HG03039 (cell line): Measurements from ENCODE around the gene DDIAS.
A peak's percentile ranks its signal among the peaks of the same experiment; 100 is the strongest.
"Not testable (repeated sequence)": the region's sequence is repeated elsewhere in the genome, so short reads cannot be mapped to it uniquely, and the experiment has no call there.

ENCODE experiments used
- ATAC-seq: cut with Tn5 transposase; IDR thresholded peaks from one replicate; pipeline ENCODE4 v1.9.1; 2021; ENCODE audit warnings: mild to moderate bottlenecking, moderate library complexity; ENCODE audit not compliant: unreplicated experiment

The DDIAS gene

DNA sequence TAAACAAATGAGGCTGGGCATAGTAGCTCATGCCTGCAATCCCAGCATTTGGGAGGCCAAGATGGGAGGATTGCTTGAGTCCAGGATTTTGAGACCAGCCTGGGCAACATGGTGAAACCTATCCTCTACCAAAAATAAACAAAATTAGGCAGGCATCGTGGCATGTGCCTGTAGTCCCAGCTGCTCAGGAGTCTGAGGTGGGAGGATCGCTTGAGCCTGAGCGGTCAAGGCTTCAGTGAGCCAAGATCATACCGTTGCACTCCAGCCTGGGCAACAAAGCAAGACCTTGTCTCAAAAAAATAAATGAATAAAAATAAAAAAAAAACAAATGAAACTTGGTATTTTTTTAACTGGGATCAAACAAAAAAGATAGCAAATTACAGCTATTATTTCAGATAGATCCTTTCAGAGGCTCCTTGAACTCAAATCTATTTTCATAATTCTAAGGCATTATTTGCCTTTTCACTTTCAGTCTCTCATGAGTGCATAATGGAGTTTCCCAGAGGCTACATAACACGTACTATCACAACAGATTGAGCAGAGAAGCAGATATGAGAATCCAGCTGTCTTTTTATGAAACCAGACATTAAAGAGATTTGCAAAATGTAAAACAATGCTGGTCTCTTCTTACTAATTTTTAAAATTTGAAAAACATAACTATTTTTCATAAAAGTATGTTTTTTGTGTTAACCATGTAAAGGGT, 23.1 kb downstream of the DDIAS start:
- ATAC-seq: no peak

DNA sequence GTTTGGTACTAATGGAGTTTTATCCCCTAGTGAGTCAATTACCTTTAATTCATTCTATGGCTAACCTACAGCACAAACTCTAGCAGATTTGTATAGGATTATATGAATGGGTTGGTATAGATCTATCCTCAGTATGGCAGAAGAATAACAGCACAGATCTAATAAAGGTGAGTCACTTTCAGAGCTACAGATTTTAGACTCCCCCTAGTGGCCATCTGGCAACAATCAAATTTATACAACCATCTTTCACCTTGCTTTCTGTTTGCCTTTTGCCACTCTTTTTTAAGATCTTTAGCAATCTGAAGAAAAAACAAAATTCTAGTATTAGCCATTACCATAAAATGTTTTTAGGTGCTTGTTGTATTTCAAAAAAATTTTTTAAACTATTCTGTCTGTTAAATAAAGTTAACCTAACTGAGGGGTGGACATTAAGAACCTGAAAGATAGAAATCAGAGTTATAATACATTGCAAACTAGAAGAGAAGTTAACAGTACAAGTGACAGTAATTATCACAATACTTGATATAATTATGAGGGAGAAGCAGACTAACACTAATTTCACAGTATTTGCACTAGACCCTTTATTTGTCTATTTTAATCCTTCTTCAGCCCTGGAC, 25.8 kb downstream of the DDIAS start:
- no peak for ATAC-seq

DNA sequence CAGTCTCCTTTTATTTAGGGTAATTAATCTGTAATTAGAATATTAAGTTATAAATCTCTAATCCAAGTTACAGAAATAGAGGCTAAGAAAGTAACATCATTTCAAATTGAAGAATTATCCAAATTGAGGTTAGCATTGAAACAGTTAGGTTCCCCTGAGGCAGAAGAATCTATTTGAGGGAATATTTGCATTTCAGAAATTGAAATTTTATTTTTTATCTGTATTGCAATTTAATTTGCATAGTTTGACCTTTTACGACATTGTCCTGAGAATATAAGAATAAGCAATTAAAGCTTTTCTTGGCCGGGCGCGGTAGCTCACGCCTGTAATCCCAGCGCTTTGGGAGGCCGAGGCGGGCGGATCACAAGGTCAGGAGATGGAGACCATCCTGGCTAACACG, 27.6 kb downstream of the DDIAS start:
- ATAC-seq: no peak

DNA sequence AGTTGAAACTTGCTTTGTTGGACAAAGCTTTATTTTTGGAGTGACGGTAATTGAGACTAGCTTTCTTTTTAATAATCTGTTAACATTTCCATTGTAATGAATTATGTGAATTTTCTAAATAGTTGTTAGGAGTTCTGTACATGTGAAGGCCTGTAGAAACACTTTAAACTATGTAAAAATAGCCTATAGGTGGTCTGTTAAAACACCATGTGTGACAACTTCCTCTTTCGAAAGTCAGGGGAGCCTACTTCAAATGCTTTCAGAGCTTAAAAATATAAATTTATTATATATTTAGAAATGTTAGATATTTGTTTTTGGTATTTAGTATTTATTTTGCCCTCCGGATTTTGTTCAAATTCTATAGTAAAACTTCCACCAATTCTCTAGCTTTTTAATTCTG, 28.7 kb downstream of the DDIAS start:
- no peak for ATAC-seq

DNA sequence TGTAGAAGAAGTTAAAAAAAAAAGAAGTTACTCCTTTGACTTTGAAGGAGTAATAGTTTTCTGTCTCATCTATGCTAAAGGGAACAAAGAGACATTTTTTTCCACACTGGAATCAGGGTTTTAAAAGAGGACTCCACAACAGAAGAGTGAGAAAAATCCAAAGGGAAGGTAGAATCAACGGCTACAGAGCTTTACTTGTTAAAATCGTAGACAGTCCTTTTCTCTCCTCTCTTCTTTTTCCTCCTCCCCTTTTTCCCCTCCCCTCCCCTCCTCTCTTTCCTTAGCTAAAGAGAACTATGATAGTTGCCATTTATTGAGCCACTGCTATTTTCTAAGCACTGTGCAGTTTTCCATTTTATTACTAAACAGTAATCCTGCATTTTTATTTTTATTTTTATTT, 29.2 kb downstream of the DDIAS start:
- ATAC-seq: no peak

DNA sequence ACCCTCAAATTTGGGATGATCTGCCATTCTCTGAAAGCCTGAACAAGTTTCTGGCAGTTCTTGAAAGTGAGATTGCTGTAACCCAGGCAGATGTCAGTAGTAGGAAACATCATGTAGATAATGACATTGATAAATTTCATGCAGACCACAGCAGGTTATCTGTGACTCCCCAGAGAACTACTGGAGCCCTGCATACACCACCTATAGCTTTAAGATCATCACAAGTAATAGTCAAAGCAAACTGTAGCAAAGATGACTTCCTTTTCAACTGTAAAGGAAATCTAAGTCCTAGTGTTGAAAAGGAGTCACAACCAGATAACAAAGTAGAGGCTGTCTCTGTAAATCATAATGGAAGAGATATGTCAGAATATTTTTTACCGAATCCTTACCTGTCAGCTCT, 31.0 kb downstream of the DDIAS start:
- ATAC-seq: no peak

DNA sequence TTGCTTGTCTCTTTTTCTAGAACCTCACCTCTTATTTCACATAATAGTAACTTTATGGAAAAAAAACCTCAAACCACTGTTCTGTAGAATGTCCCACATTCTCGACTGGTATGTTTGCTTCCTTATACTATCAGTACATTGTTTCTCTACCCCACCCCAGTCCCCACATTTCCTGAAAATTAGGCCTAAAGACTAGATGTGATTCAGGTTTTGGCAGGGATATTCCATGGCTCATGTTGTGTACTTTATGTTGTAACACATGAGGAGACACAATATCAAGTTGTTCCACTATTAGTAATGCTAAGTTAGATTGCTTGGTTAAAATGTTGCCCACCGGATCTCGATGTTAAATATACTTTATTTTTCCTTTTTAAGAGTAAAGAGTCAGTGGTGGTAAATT, 34.7 kb downstream of the DDIAS start:
- ATAC-seq: no peak

DNA sequence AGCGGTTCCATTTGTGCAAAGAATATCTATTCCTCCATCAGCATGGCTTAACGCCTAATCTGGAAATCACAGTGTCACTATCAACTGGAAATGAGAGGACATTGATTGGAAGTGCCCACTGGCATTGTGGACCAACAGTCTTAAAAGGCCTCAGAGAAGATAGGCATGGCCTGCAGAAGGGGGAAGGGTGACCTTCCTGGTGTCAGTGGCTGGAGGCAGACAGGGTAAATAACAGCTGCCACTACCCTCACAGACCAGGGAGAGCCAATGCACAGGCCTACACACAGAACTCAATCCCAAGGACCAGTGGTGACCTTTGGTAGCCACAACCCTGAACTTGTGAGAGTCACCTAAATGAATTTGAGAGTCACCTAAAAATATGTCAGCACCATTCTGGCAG, 36.0 kb downstream of the DDIAS start:
- ATAC-seq: no peak

DNA sequence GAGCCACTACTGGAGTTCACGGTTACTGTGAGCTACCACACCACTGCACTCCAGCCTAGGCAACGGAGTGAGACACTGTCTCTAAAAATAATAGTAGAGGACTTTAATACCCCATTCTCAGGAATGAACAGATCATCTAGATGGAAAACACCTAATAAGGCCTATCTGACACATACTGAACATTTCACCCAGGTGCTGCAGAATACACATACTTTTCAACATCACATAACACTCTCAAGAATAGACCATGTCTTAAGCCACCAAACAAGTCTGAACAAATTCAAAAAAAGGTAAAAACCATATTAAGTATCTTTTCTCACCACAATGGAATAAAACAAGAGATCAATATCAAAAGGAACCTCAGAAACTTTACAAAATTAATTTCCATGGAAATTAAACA, 37.9 kb downstream of the DDIAS start:
- no peak for ATAC-seq

DNA sequence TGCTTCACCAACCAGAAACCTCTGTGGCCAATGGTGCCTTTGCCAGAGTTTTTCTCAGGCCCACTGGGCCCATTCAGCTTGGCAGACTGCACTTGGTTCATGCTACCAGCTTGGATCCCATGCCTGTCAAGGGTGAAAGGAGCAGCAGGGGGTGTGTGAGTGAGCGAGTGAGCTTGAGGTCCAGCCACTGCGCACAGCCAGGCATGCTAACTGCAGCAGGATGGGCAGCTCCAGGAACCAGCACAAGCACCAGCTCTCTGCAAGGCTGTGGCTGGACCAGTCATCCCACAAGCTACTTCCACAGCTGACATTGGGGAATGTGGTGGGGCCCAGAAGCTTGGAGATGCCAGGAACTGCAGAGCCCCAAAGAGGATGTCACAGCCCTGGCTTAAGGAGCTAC, 40.8 kb downstream of the DDIAS start:
- no peak for ATAC-seq

DNA sequence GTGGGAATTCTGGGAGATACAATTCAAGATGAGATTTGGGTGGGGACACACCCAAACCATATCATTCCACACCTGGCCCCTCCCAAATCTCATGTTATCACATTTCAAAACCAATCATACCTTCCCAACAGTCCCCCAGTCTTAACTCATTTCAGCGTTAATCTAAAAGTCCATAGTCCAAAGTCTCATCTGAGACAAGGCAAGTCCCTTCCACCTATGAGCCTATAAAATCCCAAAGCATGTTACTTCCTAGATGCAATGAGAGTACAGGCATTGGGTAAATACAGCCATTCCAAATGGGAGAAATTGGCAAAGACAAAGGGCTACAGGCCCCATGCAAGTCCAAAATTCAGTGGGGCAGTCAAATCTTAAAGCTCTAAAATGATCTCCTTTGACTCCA, 41.9 kb downstream of the DDIAS start:
- ATAC-seq: not testable (repeated sequence)

DNA sequence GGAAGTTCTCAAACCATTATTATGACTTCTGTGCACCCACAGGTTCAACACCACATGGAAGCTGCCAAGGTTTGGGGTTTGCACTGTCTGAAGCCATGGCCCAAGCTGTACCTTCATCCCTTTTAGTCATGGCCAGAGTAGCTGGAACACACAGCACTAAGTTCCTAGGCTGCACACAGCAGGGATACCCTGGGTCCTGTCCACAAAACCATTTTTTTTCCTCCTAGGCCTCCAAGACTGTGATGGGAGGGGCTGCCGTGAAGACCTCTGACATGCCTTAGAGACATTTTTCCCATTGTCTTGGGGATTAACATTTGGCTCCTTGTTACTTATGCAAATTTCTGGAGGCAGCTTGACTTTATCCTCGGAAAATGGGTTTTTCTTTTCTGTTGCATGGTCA, 42.7 kb downstream of the DDIAS start:
- ATAC-seq: no peak

DNA sequence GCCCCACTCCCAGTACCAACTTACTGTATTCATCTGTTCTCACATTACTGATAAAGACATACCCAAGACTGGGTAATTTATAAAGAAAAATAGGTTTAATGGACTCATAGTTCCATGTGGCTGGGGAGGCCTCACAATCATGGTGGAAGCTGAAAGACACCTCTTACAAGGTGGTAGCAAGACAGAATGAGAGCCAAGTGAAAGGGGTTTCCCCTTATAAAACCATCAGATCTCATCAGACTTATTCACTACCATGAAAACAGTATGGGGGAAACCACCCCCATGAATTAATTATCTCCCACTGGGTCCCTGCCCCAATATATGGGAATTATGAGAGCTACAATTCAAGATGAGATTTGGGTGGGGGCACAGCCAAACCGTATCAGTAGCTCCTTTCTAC, 43.5 kb downstream of the DDIAS start:
- not testable (repeated sequence) for ATAC-seq

DNA sequence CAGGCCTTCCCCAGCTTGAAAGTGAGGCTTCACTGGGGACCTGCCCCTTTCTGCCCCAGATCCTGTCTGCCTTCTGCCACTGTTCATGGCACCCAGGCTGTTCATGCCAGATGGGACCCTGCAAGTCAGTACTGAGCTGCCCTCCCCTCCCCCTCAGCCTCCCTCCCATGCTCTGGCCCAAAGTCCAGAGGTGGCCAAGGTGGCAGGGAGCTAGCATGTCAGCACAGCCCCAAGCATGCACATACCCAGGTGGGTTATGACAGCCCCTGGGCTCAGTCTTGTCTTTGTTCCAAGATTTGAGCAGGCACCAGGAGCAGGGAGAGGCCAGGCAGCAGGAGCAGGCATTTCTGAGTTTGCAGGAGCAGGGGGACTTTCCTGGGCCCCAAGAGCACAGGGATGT, 44.1 kb downstream of the DDIAS start:
- ATAC-seq: no peak

DNA sequence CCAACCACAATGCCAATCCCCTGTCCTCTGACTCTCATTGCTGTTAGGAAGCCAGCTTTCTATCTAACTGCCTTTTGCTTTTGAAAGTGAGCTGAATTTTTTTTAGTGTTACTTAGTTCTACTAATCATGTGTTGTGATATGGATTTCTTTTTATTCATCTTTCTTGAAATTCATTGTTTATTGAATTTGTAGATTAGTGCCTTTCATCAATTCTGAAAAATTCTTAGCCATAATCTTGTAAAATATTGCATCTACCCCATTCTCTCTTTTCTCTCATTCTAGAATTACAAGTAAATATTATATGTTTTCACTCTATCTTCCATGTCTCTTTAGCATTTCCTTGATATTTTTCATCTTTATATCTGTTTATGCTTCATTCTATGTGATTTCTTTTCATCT, 47.8 kb downstream of the DDIAS start:
- ATAC-seq: no peak

DNA sequence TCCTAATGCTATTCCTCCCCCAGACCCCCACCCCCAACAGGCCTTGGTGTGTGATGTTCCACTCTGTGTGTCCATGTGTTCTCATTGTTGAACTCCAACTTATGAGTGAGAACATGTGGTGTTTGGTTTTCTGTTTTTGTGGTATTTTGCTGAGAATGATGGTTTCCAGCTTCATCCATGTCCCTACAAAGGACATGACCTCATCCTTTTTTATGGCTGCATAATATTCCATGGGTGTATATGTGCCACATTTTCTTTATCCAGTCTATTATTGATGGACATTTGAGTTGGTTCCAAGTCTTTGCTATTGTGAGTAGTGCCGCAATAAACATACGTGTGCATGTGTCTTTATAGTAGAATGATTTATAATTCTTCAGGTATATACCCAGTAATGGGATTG, 49.0 kb downstream of the DDIAS start:
- ATAC-seq: not testable (repeated sequence)

DNA sequence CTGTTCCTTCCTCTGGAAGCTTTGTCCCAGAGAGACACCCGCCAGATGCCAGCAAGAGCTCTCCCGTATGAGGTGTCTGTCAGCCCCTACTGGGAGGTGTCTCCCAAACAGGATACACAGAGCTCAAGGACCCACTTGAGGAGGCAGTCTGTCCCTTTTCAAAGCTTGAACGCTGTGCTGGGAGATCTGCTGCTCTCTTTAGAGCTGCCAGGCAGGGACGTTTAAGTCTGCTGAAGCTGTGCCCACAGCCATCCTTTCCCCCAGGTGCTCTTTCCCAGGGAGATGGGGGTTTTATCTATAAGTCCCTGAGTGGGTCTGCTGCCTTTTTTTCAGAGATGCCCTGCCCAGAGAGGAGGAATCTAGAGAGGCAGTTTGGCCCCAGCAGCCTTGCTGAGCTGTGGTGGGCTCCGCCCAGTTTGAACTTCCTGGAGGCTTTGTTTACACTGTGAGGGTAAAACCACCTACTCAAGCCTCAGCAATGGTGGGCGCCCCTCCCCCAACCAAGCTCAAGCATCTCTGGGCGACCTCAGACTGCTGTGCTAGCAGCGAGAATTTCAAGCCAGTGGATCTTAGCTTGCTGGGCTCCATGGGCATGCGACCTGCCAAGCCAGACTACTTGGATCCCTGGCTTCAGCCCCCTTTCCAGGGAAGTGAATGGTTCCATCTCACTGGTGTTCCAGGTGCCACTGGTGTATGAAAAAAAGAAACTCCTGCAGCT, 54.4 kb downstream of the DDIAS start:
- ATAC-seq: not testable (repeated sequence)

DNA sequence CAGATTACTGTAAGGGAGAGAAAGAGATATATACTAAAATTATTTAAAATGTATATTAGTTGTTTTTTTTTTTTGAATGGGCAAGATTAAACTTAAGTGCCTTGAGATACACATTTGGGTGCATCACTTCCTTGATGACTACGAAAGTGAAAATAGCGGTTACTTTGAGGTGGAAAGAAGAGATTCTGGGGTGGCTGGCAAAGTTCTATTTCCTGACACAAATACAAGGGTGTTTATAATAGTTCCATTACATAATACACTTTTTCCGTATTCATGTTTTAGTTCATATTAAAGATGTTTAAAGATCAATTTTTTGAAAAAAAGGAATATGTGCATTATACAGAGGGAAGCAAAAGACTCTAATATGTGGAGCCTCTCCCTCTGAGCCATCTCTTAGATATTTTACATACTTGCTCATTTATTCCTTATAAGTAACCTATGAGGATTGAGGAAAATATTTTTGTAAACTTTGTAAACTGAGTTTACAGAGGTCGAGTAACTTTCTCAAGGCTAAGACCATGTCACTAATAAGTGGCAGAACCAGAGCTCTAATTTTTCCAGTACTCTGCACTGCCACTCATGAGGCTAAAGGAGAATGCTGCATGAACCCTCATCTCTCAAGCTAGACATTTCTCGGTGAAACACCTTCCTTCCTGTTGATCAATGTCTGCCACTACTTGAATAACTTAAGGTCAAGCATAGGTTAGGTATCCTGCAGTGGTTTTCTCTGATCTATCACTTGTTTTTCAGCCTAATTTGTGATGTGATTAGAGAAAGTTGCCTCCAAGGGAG, 58.6 kb downstream of the DDIAS start:
- ATAC-seq: peak; percentile 83

DNA sequence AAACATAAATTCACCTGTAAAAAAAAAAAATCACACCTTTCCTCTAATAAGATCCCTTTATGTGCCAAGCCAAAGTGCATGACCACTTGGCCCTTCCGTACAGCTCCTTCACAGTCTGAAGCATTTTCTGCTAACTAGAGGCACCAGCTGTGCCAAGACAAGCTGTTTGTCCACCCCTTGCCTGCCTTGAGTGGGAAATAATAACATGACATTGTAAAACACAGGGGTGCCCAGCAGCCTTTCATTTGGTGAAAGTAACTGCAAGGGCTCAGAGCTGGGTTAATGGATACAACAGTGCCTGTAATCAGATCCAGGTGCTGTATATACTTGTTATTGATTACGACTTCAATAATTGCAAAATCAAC, 59.2 kb downstream of the DDIAS start:
- ATAC-seq: no peak

DNA sequence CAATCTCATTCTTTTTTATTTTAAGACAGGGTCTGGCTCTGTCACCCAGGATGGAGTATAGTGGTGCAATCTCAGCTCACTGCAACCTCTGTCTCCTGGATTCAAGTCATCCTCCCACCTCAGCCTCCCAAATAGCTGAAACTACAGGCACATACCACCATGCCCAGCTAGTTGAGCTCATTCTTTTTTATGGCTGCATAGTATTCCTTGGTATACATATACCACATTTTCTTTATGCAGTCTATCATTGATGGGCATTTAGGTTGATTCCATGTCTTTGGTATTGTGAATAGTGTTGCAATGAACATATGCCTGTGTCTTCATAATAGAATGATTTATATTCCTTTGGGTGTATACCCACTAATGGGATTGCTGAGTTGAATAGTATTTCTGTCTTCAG, 60.5 kb downstream of the DDIAS start:
- not testable (repeated sequence) for ATAC-seq

DNA sequence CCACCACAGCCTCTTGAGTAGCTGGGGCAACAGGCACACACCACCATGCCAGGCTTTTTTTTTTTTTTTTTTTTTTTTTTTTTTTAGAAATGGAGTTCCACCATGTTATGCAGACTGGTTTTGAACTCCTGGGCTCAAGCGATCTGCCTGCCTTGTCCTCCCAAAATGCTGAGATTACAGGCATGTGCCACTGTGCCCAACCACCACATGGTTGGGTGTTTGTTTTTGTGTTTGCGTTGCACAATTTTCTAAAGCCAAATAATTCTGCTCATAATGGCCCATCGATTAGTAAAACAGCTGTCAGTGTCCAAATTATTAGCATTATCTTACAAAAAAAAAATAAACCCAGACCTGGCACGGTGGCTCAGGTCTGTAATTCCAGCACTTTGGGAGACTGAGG, 65.8 kb downstream of the DDIAS start:
- no peak for ATAC-seq

DNA sequence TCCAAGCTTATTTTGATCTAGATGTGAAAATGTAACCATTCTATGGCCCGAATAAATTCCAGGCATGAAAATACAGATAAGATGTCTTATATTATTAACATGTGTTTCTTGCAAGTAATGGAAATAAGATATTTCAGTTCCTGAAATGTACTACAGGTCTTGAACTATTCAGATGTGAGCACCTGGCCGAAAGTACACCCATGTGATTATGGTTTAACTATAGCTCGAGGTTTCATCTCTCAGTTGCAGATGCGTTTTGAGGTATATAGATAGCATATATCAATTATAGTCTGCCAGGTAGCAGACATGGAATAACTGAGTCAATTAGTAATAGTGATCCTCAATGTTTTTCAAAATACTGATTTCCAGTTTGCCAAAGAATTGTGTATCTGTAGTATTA, 68.3 kb downstream of the DDIAS start:
- peak; percentile 92 for ATAC-seq
